DLD1 (cell line): ENCODE results near the gene SAT1.
"Not testable (repeated sequence)": the region's sequence is repeated elsewhere in the genome, so short reads cannot be mapped to it uniquely, and the experiment has no call there.

Experiments
- in situ Hi-C: cut with HindIII; loops from 2 replicates; pipeline ENCODE4 v1.10.0; 2017; ENCODE audit warnings: low sequenced_read_pairs

Gene SAT1

GRCh38 chrX:23782863-23783588, at the start of gene SAT1:
Gene SAT1 (plus strand): TSS chrX:23783173. CDS start chrX:23783352, 179 bp downstream.
- in situ Hi-C loops = no loop called here

- in situ Hi-C loops = no loop called here
Observed at GRCh38 chrX:23736030-23736429, 46.9 kb upstream of the SAT1 start.

- in situ Hi-C loops = no loop called here
Observed at GRCh38 chrX:23737413-23737812, 45.6 kb upstream of the SAT1 start.

GRCh38 chrX:23742174-23742696, 40.7 kb upstream of the SAT1 start:
- in situ Hi-C loops = no loop called here

GRCh38 chrX:23742697-23743622, 40.0 kb upstream of the SAT1 start, which contains the start of gene ACOT9:
Gene ACOT9 (minus strand): TSS chrX:23743276. CDS start chrX:23743144, 132 bp downstream.
- in situ Hi-C loops = no loop called here

GRCh38 chrX:23743623-23743971, 39.4 kb upstream of the SAT1 start:
- in situ Hi-C loops = not testable (repeated sequence)

GRCh38 chrX:23745786-23746185, 37.2 kb upstream of the SAT1 start:
- in situ Hi-C loops = no loop called here

- in situ Hi-C loops = no loop called here
Observed at GRCh38 chrX:23749129-23749528, 33.8 kb upstream of the SAT1 start.

GRCh38 chrX:23749576-23749975, 33.4 kb upstream of the SAT1 start:
- in situ Hi-C loops = no loop called here

GRCh38 chrX:23752740-23753415, 30.1 kb upstream of the SAT1 start:
- in situ Hi-C loops = no loop called here

- in situ Hi-C loops = no loop called here
Observed at GRCh38 chrX:23754664-23755063, 28.3 kb upstream of the SAT1 start.

GRCh38 chrX:23756165-23756564, 26.8 kb upstream of the SAT1 start:
- in situ Hi-C loops = no loop called here

GRCh38 chrX:23759821-23760220, 23.2 kb upstream of the SAT1 start:
- in situ Hi-C loops = no loop called here

- in situ Hi-C loops = no loop called here
Observed at GRCh38 chrX:23764188-23764984, 18.6 kb upstream of the SAT1 start.

- in situ Hi-C loops = no loop called here
Observed at GRCh38 chrX:23765449-23765848, 17.5 kb upstream of the SAT1 start.

GRCh38 chrX:23765868-23766267, 17.1 kb upstream of the SAT1 start:
- in situ Hi-C loops = no loop called here

- in situ Hi-C loops = no loop called here
Observed at GRCh38 chrX:23766650-23767551, 16.1 kb upstream of the SAT1 start.

- in situ Hi-C loops = no loop called here
Observed at GRCh38 chrX:23770142-23770541, 12.8 kb upstream of the SAT1 start.

GRCh38 chrX:23771086-23771485, 11.9 kb upstream of the SAT1 start:
- in situ Hi-C loops = not testable (repeated sequence)
